H1 (cell line): ENCODE measurements around the gene EPHA10. TPM values are rescaled to one million over a fixed set of nuclear protein-coding genes. Genes with fewer than 3 reads are reported as not detected.
A peak's percentile ranks its signal among the peaks of the same experiment; 100 is the strongest.

Experiments used
- BACH1 ChIP-seq: IDR thresholded peaks from 2 replicates; pipeline ENCODE4 v1.6.1; 2012; ENCODE audit warnings: low read length, improper control_type of control experiment
- GABPA ChIP-seq: IDR thresholded peaks from 2 replicates; pipeline ENCODE4 v1.6.1; 2011; ENCODE audit warnings: mild to moderate bottlenecking, low read length, moderate library complexity, borderline replicate concordance; ENCODE audit not compliant: insufficient read depth
- JUND ChIP-seq: IDR thresholded peaks from 2 replicates; pipeline ENCODE4 v1.6.1; 2011; ENCODE audit warnings: mild to moderate bottlenecking, improper control_type of control experiment, low read length
- PHF8 ChIP-seq: fragments of 200-600 bp; sonication (generic); conservative IDR thresholded peaks from 2 replicates; pipeline ENCODE4 v1.7.1; 2012; ENCODE audit warnings: low read depth, mild to moderate bottlenecking, inconsistent platforms, low read length, moderate library complexity
- polyA plus RNA-seq, 7 experiments: library from polyadenylated mRNA; depleted of rRNA in 3 of 7; stranded (reverse) in 5 of 7; unstranded in 2 of 7; fragments of >200 nt in 5 of 7; fragments of 200-250 nt in 2 of 7; gene quantifications; 1 replicate in 5 of 7; 2 replicates in 1 of 7; 4 replicates in 1 of 7; pipeline versions ENCODE4 v1.2.1 to v1.2.3, GENCODE V29; 2011 to 2013; ENCODE audit warnings: missing spikeins in 2 of 7, mixed read lengths in 2 of 7
- total RNA-seq: library from RNA; stranded (reverse); fragmentation: NEBNext Ultra II Directional; extraction: Animal tissue kit (Norgen Biotek cat#: 25700); gene quantifications from 2 replicates; pipeline ENCODE4 v1.2.1, GENCODE V29; 2021
- TF ChIP-seq, protein P1 (sequence below), 3 experiments: IDR thresholded peaks; 1 replicate in 2 of 3; 2 replicates in 1 of 3; pipeline versions ENCODE4 v1.5.1 to v1.6.1; 2011; ENCODE audit warnings: low read length in 3 of 3, mild to moderate bottlenecking in 3 of 3, inconsistent platforms in 2 of 3, low read depth in 1 of 3, moderate library complexity in 1 of 3; ENCODE audit not compliant: insufficient read depth in 1 of 3; ENCODE audit errors: control extremely low read depth in 1 of 3
- TF ChIP-seq, protein P2 (sequence below): IDR thresholded peaks from 2 replicates; pipeline ENCODE4 v1.6.1; 2012; ENCODE audit warnings: inconsistent platforms

Gene EPHA10
- total and polyA plus RNA-seq, 2 of the 8 experiments (the other 6 are each of a cell fraction or from before 2014, with no cell fraction given): 0.54 to 1.0 TPM

DNA sequence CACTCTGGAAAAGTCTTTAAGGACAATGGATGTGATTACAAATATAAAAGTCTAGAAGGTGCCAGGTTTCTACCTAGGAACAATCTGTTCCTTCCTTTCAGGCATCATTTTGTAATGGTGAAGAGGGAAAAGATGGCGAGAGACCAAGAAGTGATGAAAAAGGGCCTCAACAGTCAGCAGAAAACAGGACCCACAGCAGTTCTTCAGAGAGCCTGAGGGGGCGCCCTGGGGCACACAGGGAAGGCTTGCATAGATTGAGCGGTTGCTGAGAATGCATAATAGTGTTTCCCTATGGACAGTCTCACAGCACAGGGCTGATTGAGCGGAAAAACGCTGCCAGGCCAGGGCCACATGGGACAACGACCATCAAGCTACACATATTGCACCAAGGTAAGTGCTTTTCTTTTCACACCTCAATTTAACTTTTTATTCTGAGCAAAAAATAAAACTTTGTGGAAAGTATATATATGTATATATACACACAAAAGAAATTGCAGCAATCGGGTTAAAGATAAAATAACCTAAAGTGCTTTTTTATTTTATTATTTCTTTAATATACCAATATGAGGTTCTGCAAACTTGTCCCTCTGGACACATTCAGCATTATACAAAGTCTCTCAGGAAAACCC lies 46.2 kb upstream of the EPHA10 start (continued):
- TF ChIP-seq, protein P1, sequence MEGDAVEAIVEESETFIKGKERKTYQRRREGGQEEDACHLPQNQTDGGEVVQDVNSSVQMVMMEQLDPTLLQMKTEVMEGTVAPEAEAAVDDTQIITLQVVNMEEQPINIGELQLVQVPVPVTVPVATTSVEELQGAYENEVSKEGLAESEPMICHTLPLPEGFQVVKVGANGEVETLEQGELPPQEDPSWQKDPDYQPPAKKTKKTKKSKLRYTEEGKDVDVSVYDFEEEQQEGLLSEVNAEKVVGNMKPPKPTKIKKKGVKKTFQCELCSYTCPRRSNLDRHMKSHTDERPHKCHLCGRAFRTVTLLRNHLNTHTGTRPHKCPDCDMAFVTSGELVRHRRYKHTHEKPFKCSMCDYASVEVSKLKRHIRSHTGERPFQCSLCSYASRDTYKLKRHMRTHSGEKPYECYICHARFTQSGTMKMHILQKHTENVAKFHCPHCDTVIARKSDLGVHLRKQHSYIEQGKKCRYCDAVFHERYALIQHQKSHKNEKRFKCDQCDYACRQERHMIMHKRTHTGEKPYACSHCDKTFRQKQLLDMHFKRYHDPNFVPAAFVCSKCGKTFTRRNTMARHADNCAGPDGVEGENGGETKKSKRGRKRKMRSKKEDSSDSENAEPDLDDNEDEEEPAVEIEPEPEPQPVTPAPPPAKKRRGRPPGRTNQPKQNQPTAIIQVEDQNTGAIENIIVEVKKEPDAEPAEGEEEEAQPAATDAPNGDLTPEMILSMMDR (IDR thresholded peaks at IDR 0.05; ENCODE audit: control extremely low read depth in 1 of 3, insufficient read depth in 1 of 3, low read depth in 1 of 3, low read length in 3 of 3): peak; percentile 71 to 95 (median 79)
- no peak for TF ChIP-seq JUND
- TF ChIP-seq PHF8: no peak
- no peak for TF ChIP-seq GABPA
- peak; percentile 40; the same call in 1 of the 2 replicates for TF ChIP-seq BACH1
- TF ChIP-seq, protein P2, sequence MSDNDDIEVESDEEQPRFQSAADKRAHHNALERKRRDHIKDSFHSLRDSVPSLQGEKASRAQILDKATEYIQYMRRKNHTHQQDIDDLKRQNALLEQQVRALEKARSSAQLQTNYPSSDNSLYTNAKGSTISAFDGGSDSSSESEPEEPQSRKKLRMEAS: 0 out of 2 replicates have a peak, but pooled peaks have one; percentile 21
